HEK293 (cell line): ENCODE data around the gene TMEM203.

ENCODE experiments used
- CTCF ChIA-PET: fragments of 350-600 bp; formaldehyde crosslinking; extraction: SDS; loops from one replicate; lab custom pipeline; 2021; ENCODE audit warnings: antibody characterized with exemption; lab: Yijun Ruan, JAX
- POLR2A ChIA-PET: fragments of 300-600 bp; formaldehyde crosslinking; extraction: SDS; loops from one replicate; lab custom pipeline; 2020; ENCODE audit warnings: antibody characterized with exemption, inconsistent platforms; lab: Yijun Ruan, JAX
- H3K27ac ChIP-seq: fragments of 200-500 bp; sonication (Bioruptor generic); 2 replicates; pipeline ENCODE4 v1.5.1; 2014; ENCODE audit warnings: low read depth, low read length, control low read depth, inconsistent platforms; ENCODE audit errors: extremely low read depth
- H3K36me3 ChIP-seq, 2 experiments: fragments of 200-500 bp in 1 of 2; sonication (Bioruptor generic) in 1 of 2; 1 replicate in 1 of 2; 2 replicates in 1 of 2; pipeline ENCODE4 v1.5.1; 2014 to 2017; ENCODE audit warnings: inconsistent platforms in 2 of 2, low read length in 2 of 2; ENCODE audit not compliant: control insufficient read depth in 2 of 2, insufficient read depth in 1 of 2
- H3K4me1 ChIP-seq: fragments of 200-500 bp; sonication (Bioruptor generic); 2 replicates; pipeline ENCODE4 v1.5.1; 2014; ENCODE audit warnings: mild to moderate bottlenecking, low read length, inconsistent platforms; ENCODE audit not compliant: control insufficient read depth, insufficient read depth
- H3K4me3 ChIP-seq: 2 replicates; pipeline ENCODE4 v1.5.1; 2011; ENCODE audit warnings: low read depth, mild to moderate bottlenecking, control low read depth, low read length, moderate library complexity
- H3K9me3 ChIP-seq: fragments of 200-500 bp; sonication (Bioruptor generic); 2 replicates; pipeline ENCODE4 v1.5.1; 2014; ENCODE audit warnings: low read depth, low read length, inconsistent platforms; ENCODE audit not compliant: control insufficient read depth, insufficient read depth
- HIC1 ChIP-seq: fragments of 450-650 bp; formaldehyde crosslinking; IDR thresholded peaks from 2 replicates; pipeline ENCODE4 v1.5.1; 2016; ENCODE audit warnings: missing biosample characterization, missing genetic modification characterization
- KLF1 ChIP-seq: fragments of 450-650 bp; formaldehyde crosslinking; IDR thresholded peaks from 2 replicates; pipeline ENCODE4 v1.5.1; 2016; ENCODE audit warnings: missing biosample characterization, missing genetic modification characterization
- KLF7 ChIP-seq: fragments of 450-650 bp; formaldehyde crosslinking; IDR thresholded peaks from 2 replicates; pipeline ENCODE4 v1.5.1; 2016; ENCODE audit warnings: missing biosample characterization, missing genetic modification characterization, borderline replicate concordance
- KLF9 ChIP-seq: fragments of 450-650 bp; formaldehyde crosslinking; IDR thresholded peaks from 2 replicates; pipeline ENCODE4 v1.5.1; 2016; ENCODE audit warnings: missing biosample characterization, missing genetic modification characterization, low read depth
- OSR2 ChIP-seq: fragments of 450-650 bp; formaldehyde crosslinking; IDR thresholded peaks from 2 replicates; pipeline ENCODE4 v1.5.1; 2016; ENCODE audit warnings: missing biosample characterization, missing genetic modification characterization
- PRDM1 ChIP-seq: fragments of 450-650 bp; formaldehyde crosslinking; IDR thresholded peaks from 2 replicates; pipeline ENCODE4; 2016; ENCODE audit warnings: missing biosample characterization, missing genetic modification characterization
- SETDB1 ChIP-seq: IDR thresholded peaks from one replicate; pipeline ENCODE4 v1.6.1; 2017; ENCODE audit warnings: mild to moderate bottlenecking, low read length, moderate library complexity, mixed read lengths; ENCODE audit not compliant: insufficient read length
- ZBTB10 ChIP-seq: fragments of 450-650 bp; formaldehyde crosslinking; IDR thresholded peaks from 2 replicates; pipeline ENCODE4 v1.5.1; 2016; ENCODE audit warnings: missing biosample characterization, missing genetic modification characterization
- ZBTB26 ChIP-seq: fragments of 450-650 bp; formaldehyde crosslinking; optimal IDR thresholded peaks from 2 replicates; pipeline ENCODE3; 2016; ENCODE audit warnings: missing biosample characterization, mild to moderate bottlenecking, missing genetic modification characterization
- ZIC2 ChIP-seq: fragments of 450-650 bp; formaldehyde crosslinking; IDR thresholded peaks from 2 replicates; pipeline ENCODE4 v1.5.1; 2016; ENCODE audit warnings: missing biosample characterization, missing genetic modification characterization
- ZNF112 ChIP-seq: fragments of 450-650 bp; formaldehyde crosslinking; IDR thresholded peaks from 2 replicates; pipeline ENCODE4 v1.5.0; 2017; ENCODE audit warnings: missing biosample characterization, missing genetic modification characterization
- ZNF16 ChIP-seq: fragments of 450-650 bp; formaldehyde crosslinking; IDR thresholded peaks from 2 replicates; pipeline ENCODE4 v1.5.1; 2016; ENCODE audit warnings: low read depth, missing biosample characterization, missing genetic modification characterization
- ZNF221 ChIP-seq: fragments of 450-650 bp; formaldehyde crosslinking; IDR thresholded peaks from 2 replicates; pipeline ENCODE4 v1.5.1; 2017; ENCODE audit warnings: missing biosample characterization, missing genetic modification characterization, borderline replicate concordance
- ZNF239 ChIP-seq: fragments of 450-650 bp; formaldehyde crosslinking; IDR thresholded peaks from 2 replicates; pipeline ENCODE4 v1.5.1; 2016; ENCODE audit warnings: missing biosample characterization, missing genetic modification characterization
- ZNF26 ChIP-seq: fragments of 450-650 bp; formaldehyde crosslinking; IDR thresholded peaks from 2 replicates; pipeline ENCODE4 v1.5.1; 2016; ENCODE audit warnings: missing biosample characterization, missing genetic modification characterization
- ZNF341 ChIP-seq: fragments of 450-650 bp; formaldehyde crosslinking; IDR thresholded peaks from 2 replicates; pipeline ENCODE4; 2016; ENCODE audit warnings: low read depth, missing biosample characterization, missing genetic modification characterization
- ZNF416 ChIP-seq: fragments of 450-650 bp; formaldehyde crosslinking; IDR thresholded peaks from 2 replicates; pipeline ENCODE4 v1.5.1; 2016; ENCODE audit warnings: missing biosample characterization, missing genetic modification characterization
- ZNF473 ChIP-seq: fragments of 450-650 bp; formaldehyde crosslinking; IDR thresholded peaks from 2 replicates; pipeline ENCODE4 v1.5.1; 2017; ENCODE audit warnings: missing biosample characterization, missing genetic modification characterization
- ZNF530 ChIP-seq: fragments of 450-650 bp; formaldehyde crosslinking; IDR thresholded peaks from 2 replicates; pipeline ENCODE4 v1.5.1; 2016; ENCODE audit warnings: low read depth, missing biosample characterization, missing genetic modification characterization
- ZNF626 ChIP-seq: fragments of 450-650 bp; sonication (Bioruptor Pico); formaldehyde crosslinking; IDR thresholded peaks from 2 replicates; pipeline ENCODE4 v1.5.1; 2018; ENCODE audit warnings: missing biosample characterization, missing genetic modification characterization, inconsistent platforms
- ZNF629 ChIP-seq: fragments of 450-650 bp; formaldehyde crosslinking; IDR thresholded peaks from 2 replicates; pipeline ENCODE4 v1.5.1; 2017; ENCODE audit warnings: missing biosample characterization, missing genetic modification characterization
- ZNF639 ChIP-seq: fragments of 450-650 bp; formaldehyde crosslinking; IDR thresholded peaks from 2 replicates; pipeline ENCODE4 v1.5.1; 2016; ENCODE audit warnings: missing biosample characterization, missing genetic modification characterization

TMEM203 gene

GRCh38 chr9:137245450-137246421 is 40.3 kb upstream of the TMEM203 start:
- TF ChIP-seq ZNF416 (tag by site-specific recombination) (no peak), ZBTB26 (no peak), ZNF639 (no peak), ZIC2 (tag by site-specific recombination) (peak; percentile 11; the same call in 1 of the 2 replicates), PRDM1 (tag by site-specific recombination) (no peak), OSR2 (tag by site-specific recombination) (no peak), ZNF473 (no peak), SETDB1 (no peak), HIC1 (tag by site-specific recombination) (0 out of 2 replicates have a peak, but pooled peaks have one; percentile 12), KLF7 (no peak), ZNF26 (tag by site-specific recombination) (no peak), ZNF221 (tag by site-specific recombination) (no peak), ZNF112 (tag by site-specific recombination) (no peak)
- no peaks in the 10 kb centered on the region for H3K9me3 ChIP-seq
- ChIA-PET POLR2A (interaction anchor here (2.0 to 11.5 kb wide), 5 partner anchors 8 to 116 kb away, joined by 19 to 336 read pairs (median 103); partner anchors contain the start of genes CYSRT1, NELFB, RNF208 and RNF224), CTCF (interaction anchor here (0.6 to 3.6 kb wide), 3 partner anchors 8 to 27 kb away, joined by 5 to 29 read pairs (median 16); partner anchors contain the start of gene NELFB)
- H3K4me3 ChIP-seq, result no peak overlapping the region
- H3K4me1 ChIP-seq, result 0 out of 2 replicates have a peak, but pooled peaks cover 3% of the 10 kb centered on the region
- peaks cover 0 to 26% of the 10 kb centered on the region in 2 experiments; a peak in 1 of 3 replicates for H3K36me3 ChIP-seq
- no peak overlapping the region for H3K27ac ChIP-seq

- H3K4me1 ChIP-seq, result 0 out of 2 replicates have a peak, but pooled peaks cover 3% of the 10 kb centered on the region
- H3K27ac ChIP-seq, result no peak overlapping the region
- TF ChIP-seq ZNF341, result 0 out of 2 replicates have a peak, but pooled peaks have one; percentile 10
- TF ChIP-seq ZNF629 (tag by site-specific recombination), result no peak
- no peak for TF ChIP-seq ZNF626
- TF ChIP-seq KLF9 (tag by site-specific recombination), result peak; percentile 50
- no peak for TF ChIP-seq ZNF16
- TF ChIP-seq ZNF239 (tag by site-specific recombination), result no peak
- no peak for TF ChIP-seq ZBTB10 (tag by site-specific recombination)
- TF ChIP-seq KLF1 (tag by site-specific recombination), result peak; percentile 34; the same call in 1 of the 2 replicates
- no peak for TF ChIP-seq ZNF530
Measured at GRCh38 chr9:137244486-137245449, 39.3 kb upstream of the TMEM203 start.

More at GRCh38 chr9:137244486-137245449, 39.3 kb upstream of the TMEM203 start:
- CTCF ChIA-PET, result interaction anchor here (0.6 to 3.6 kb wide), 4 partner anchors 8 to 208 kb away, joined by 5 to 29 read pairs (median 11); partner anchors contain the start of gene NELFB
- H3K9me3 ChIP-seq, result no peaks in the 10 kb centered on the region
- no peak overlapping the region for H3K4me3 ChIP-seq
- peaks cover 0 to 26% of the 10 kb centered on the region in 2 experiments; a peak in 1 of 3 replicates for H3K36me3 ChIP-seq
- POLR2A ChIA-PET, result interaction anchor here (0.9 to 11.5 kb wide), 12 partner anchors 8 to 454 kb away, joined by 3 to 336 read pairs (median 7); partner anchors contain the start of genes CYSRT1, MAN1B1, NELFB and RNF208
